GM23338 (cell line): ENCODE data around the gene ZNF622. TPM values are rescaled to one million over a fixed set of nuclear protein-coding genes. Genes with fewer than 3 reads are reported as not detected.
A peak's percentile ranks its signal among the peaks of the same experiment; 100 is the strongest.

Experiments used
- ATAC-seq: fragments of 200-7000 bp; cut with Tn5 transposase; 3 replicates; pipeline ENCODE4 v1.9.1; 2020
- DNase-seq: peaks from one replicate; pipeline ENCODE4 v3.0.0-alpha.2; 2015; ENCODE audit warnings: low spot score
- H2AFZ ChIP-seq: fragments of 200-600 bp; sonication (generic); 2 replicates; pipeline ENCODE4 v1.8.0; 2016; ENCODE audit warnings: antibody characterized with exemption, mild to moderate bottlenecking, moderate library complexity
- H3F3A ChIP-seq: fragments of 200-600 bp; sonication (generic); replicated peaks from 2 replicates; pipeline ENCODE4 v1.8.0; 2017; ENCODE audit warnings: antibody characterized with exemption, mixed run types, low read depth
- H3K27ac ChIP-seq: fragments of 200-600 bp; sonication (generic); 2 replicates; pipeline ENCODE4 v1.6.1; 2016; ENCODE audit warnings: low read depth
- H3K27me3 ChIP-seq: fragments of 200-600 bp; sonication (generic); 2 replicates; pipeline ENCODE4 v1.8.0; 2016; ENCODE audit warnings: mild to moderate bottlenecking, mixed run types, moderate library complexity; ENCODE audit not compliant: insufficient read depth
- H3K36me3 ChIP-seq: fragments of 200-600 bp; sonication (generic); 2 replicates; pipeline ENCODE4 v1.8.0; 2016; ENCODE audit warnings: mild to moderate bottlenecking; ENCODE audit not compliant: insufficient read depth
- H3K4me1 ChIP-seq: fragments of 200-600 bp; sonication (generic); 2 replicates; pipeline ENCODE4 v1.8.0; 2016; ENCODE audit warnings: mild to moderate bottlenecking, moderate library complexity; ENCODE audit not compliant: insufficient read depth
- H3K4me2 ChIP-seq: fragments of 200-600 bp; sonication (generic); 2 replicates; pipeline ENCODE4 v1.7.1; 2017; ENCODE audit warnings: mixed run types
- H3K4me3 ChIP-seq: fragments of 200-600 bp; sonication (generic); 2 replicates; pipeline ENCODE4 v1.6.1; 2016; ENCODE audit warnings: mixed run types
- H3K79me2 ChIP-seq: fragments of 200-600 bp; sonication (generic); replicated peaks from 2 replicates; pipeline ENCODE4 v1.8.0; 2017; ENCODE audit warnings: mild to moderate bottlenecking; ENCODE audit not compliant: insufficient read depth
- H3K9me2 ChIP-seq: fragments of 200-600 bp; sonication (generic); 2 replicates; pipeline ENCODE4 v1.8.0; 2017; ENCODE audit not compliant: insufficient read depth
- H4K20me1 ChIP-seq: fragments of 200-600 bp; sonication (generic); replicated peaks from 2 replicates; pipeline ENCODE4 v1.8.0; 2017; ENCODE audit warnings: mild to moderate bottlenecking; ENCODE audit not compliant: insufficient read depth
- H3K27ac Mint-ChIP-seq: 2 replicates; pipeline ENCODE4 v1.8.0; 2020; ENCODE audit warnings: inconsistent platforms, mild to moderate bottlenecking, moderate library complexity, mixed read lengths
- H3K27me3 Mint-ChIP-seq: 3 replicates; pipeline ENCODE4 v1.8.0; 2022; ENCODE audit warnings: low read depth, mild to moderate bottlenecking, moderate library complexity, mixed read lengths, inconsistent platforms; ENCODE audit not compliant: insufficient read depth, poor library complexity
- H3K36me3 Mint-ChIP-seq: 3 replicates; pipeline ENCODE4 v1.8.0; 2021; ENCODE audit warnings: low read depth, mild to moderate bottlenecking, inconsistent platforms, moderate library complexity, mixed read lengths
- H3K4me1 Mint-ChIP-seq: 3 replicates; pipeline ENCODE4 v1.8.0; 2020; ENCODE audit warnings: mild to moderate bottlenecking, inconsistent platforms, mixed read lengths
- H3K4me3 Mint-ChIP-seq: 3 replicates; pipeline ENCODE4 v1.8.0; 2021; ENCODE audit warnings: moderate library complexity, mild to moderate bottlenecking, inconsistent platforms, mixed read lengths
- H3K9me3 Mint-ChIP-seq: 3 replicates; pipeline ENCODE4 v1.8.0; 2020; ENCODE audit warnings: moderate library complexity, mild to moderate bottlenecking, inconsistent platforms, mixed read lengths
- CREB1 ChIP-seq: fragments of 250-450 bp; sonication (Bioruptor Pico); IDR thresholded peaks from 2 replicates; pipeline ENCODE4 v1.5.0; 2020; ENCODE audit warnings: low read depth, mild to moderate bottlenecking, moderate library complexity
- CTCF ChIP-seq, 2 experiments: fragments of 200-600 bp in 1 of 2; sonication (generic) in 1 of 2; conservative IDR thresholded peaks; 2 replicates each; pipeline versions ENCODE4 v1.5.1 to v1.6.1; 2016 to 2017; ENCODE audit warnings: antibody characterized with exemption in 2 of 2, low read depth in 2 of 2, mild to moderate bottlenecking in 2 of 2, moderate library complexity in 1 of 2
- JUNB ChIP-seq: IDR thresholded peaks from one replicate; pipeline ENCODE4 v1.6.1; 2016; ENCODE audit warnings: antibody characterized with exemption; ENCODE audit not compliant: unreplicated experiment
- NANOG ChIP-seq: IDR thresholded peaks from 2 replicates; pipeline ENCODE4 v1.6.1; 2016; ENCODE audit warnings: antibody characterized with exemption, borderline replicate concordance
- POLR2AphosphoS5 ChIP-seq: IDR thresholded peaks from 2 replicates; pipeline ENCODE4 v1.6.1; 2016; ENCODE audit warnings: antibody characterized with exemption, low read depth
- ZNF331 ChIP-seq: fragments of 250-450 bp; sonication (Bioruptor Pico); IDR thresholded peaks from 2 replicates; pipeline ENCODE4 v1.5.0; 2020; ENCODE audit warnings: low read depth, mild to moderate bottlenecking, moderate library complexity
- ZNF462 ChIP-seq: fragments of 250-450 bp; sonication (Bioruptor Pico); IDR thresholded peaks from 2 replicates; pipeline ENCODE4 v1.5.0; 2020; ENCODE audit warnings: mild to moderate bottlenecking, moderate library complexity
- polyA plus RNA-seq: library from polyadenylated mRNA; unstranded; fragments of >200 nt; fragmentation: Nextera tagmentation; extraction: Ambion mirVana; gene quantifications from 2 replicates; pipeline ENCODE4 v1.2.1, GENCODE V29; 2016
- total RNA-seq: library from RNA; depleted of rRNA; stranded (reverse); fragments of >200 nt; shearing (Covaris generic); gene quantifications from 2 replicates; pipeline ENCODE4 v1.2.3, GENCODE V29; 2014
- TF ChIP-seq, protein P1 (sequence below): IDR thresholded peaks from one replicate; pipeline ENCODE4 v1.6.1; 2018; ENCODE audit warnings: antibody characterized with exemption; ENCODE audit not compliant: unreplicated experiment

Gene ZNF622
- total and polyA plus RNA-seq, 2 experiments from 2014 or later: 20.1 to 30.7 TPM

DNA sequence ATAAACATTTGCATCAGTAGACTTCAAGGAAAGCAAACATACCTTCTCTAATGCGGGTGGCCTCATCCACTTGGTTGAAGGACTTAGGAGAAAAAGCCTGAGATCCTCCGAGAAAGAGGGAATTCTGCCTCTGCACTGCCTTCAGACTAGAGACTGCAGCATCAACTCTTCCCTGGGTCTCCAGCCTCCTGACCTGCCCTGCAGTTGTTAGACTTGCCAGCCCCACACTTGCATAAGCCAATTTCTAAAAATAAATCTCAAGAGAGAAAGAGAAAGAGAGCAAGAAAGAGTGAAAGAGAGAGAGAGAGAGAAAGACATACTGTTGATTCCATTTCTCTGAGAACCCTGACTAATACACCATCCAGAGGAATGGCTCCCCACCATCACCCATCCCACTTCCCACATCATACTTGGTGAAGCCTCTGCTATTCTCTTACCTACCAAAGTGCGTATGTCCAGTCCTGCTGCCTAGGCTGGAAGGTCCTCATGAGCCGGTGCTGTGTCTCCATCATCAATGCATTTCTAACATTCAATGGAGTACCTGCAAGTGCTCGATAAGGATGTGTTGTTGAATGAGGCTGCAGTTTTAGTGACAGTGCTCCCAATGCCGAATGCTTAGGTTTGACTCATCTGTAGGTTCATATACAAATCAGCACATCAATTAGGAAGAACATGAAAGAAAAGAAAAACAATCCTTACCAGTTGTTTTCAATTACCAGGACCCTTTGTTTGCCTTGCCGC lies 35.1 kb downstream of the ZNF622 start:
- Mint-ChIP-seq H3K27me3 (peaks cover 9% of the 10 kb centered on the region), H3K27ac (no peak overlapping the region), H3K9me3 (peaks cover under 1% of the 10 kb centered on the region; the same call in 1 of the 3 replicates), H3K4me3 (no peak overlapping the region), H3K4me1 (peaks cover 39% of the 10 kb centered on the region), H3K36me3 (no peaks in the 10 kb centered on the region)
- Histone ChIP-seq H3K27ac (no peak overlapping the region), H2AFZ (peak overlapping the region; percentile 14; the same call in 1 of the 2 replicates), H3K4me1 (peaks cover 39% of the 10 kb centered on the region), H3K4me2 (no peak overlapping the region; the same call in 1 of the 2 replicates), H3F3A (no peaks in the 10 kb centered on the region), H3K27me3 (no peaks in the 10 kb centered on the region), H3K36me3 (no peaks in the 10 kb centered on the region), H3K9me2 (peaks cover 6% of the 10 kb centered on the region; the same call in 1 of the 2 replicates), H4K20me1 (no peaks in the 10 kb centered on the region), H3K79me2 (no peaks in the 10 kb centered on the region), H3K4me3 (no peak overlapping the region)
- ATAC-seq: no peak
- TF ChIP-seq JUNB (no peak), ZNF331 (CRISPR knock-in tag) (no peak), ZNF462 (CRISPR knock-in tag) (no peak), NANOG (no peak), POLR2AphosphoS5 (no peak), CREB1 (CRISPR knock-in tag) (no peak), CTCF (conservative IDR thresholded peaks at IDR 0.05; ENCODE audit: low read depth in 2 of 2) (no peak)
- TF ChIP-seq, protein P1, sequence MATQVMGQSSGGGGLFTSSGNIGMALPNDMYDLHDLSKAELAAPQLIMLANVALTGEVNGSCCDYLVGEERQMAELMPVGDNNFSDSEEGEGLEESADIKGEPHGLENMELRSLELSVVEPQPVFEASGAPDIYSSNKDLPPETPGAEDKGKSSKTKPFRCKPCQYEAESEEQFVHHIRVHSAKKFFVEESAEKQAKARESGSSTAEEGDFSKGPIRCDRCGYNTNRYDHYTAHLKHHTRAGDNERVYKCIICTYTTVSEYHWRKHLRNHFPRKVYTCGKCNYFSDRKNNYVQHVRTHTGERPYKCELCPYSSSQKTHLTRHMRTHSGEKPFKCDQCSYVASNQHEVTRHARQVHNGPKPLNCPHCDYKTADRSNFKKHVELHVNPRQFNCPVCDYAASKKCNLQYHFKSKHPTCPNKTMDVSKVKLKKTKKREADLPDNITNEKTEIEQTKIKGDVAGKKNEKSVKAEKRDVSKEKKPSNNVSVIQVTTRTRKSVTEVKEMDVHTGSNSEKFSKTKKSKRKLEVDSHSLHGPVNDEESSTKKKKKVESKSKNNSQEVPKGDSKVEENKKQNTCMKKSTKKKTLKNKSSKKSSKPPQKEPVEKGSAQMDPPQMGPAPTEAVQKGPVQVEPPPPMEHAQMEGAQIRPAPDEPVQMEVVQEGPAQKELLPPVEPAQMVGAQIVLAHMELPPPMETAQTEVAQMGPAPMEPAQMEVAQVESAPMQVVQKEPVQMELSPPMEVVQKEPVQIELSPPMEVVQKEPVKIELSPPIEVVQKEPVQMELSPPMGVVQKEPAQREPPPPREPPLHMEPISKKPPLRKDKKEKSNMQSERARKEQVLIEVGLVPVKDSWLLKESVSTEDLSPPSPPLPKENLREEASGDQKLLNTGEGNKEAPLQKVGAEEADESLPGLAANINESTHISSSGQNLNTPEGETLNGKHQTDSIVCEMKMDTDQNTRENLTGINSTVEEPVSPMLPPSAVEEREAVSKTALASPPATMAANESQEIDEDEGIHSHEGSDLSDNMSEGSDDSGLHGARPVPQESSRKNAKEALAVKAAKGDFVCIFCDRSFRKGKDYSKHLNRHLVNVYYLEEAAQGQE: no peak
- no peak for DNase-seq
